HepG2 (cell line): ENCODE results near the gene GPN2. TPM values are rescaled to one million over a fixed set of nuclear protein-coding genes. Genes with fewer than 3 reads are reported as not detected.

Experiments
- EED ChIP-seq: sonication (generic); formaldehyde crosslinking; IDR thresholded peaks from 2 replicates; pipeline ENCODE4 v1.5.0; 2020; ENCODE audit warnings: mild to moderate bottlenecking, missing genetic modification reagents
- KDM2A ChIP-seq: sonication (generic); formaldehyde crosslinking; IDR thresholded peaks from 2 replicates; pipeline ENCODE4 v1.4.0; 2020; ENCODE audit warnings: low read depth, missing genetic modification reagents, borderline replicate concordance
- PHF20 ChIP-seq: sonication (generic); formaldehyde crosslinking; IDR thresholded peaks from 2 replicates; pipeline ENCODE4 v1.5.0; 2020; ENCODE audit warnings: mild to moderate bottlenecking, missing genetic modification reagents
- ZNF432 ChIP-seq: sonication (generic); formaldehyde crosslinking; IDR thresholded peaks from 2 replicates; pipeline ENCODE4 v1.5.0; 2020; ENCODE audit warnings: missing genetic modification reagents, mild to moderate bottlenecking, borderline replicate concordance
- ZNF557 ChIP-seq: sonication (generic); formaldehyde crosslinking; IDR thresholded peaks from 2 replicates; pipeline ENCODE4 v1.4.0; 2020; ENCODE audit warnings: missing genetic modification reagents
- ZSCAN31 ChIP-seq: sonication (generic); formaldehyde crosslinking; IDR thresholded peaks from 2 replicates; pipeline ENCODE4 v1.5.0; 2020; ENCODE audit warnings: low read depth, mild to moderate bottlenecking, missing genetic modification reagents
- polyA plus RNA-seq, 8 experiments: library from polyadenylated mRNA; depleted of rRNA in 3 of 8; stranded (reverse) in 7 of 8; unstranded in 1 of 8; fragments of >200 nt; fragmentation: Illumina TruSeq in 4 of 8; extraction: Trizol in 4 of 8; gene quantifications; 2 replicates each; pipeline versions ENCODE4 v1.2.1 to v1.2.3, GENCODE V29; 2011 to 2016; ENCODE audit warnings: low read depth in 4 of 8, missing spikeins in 1 of 8, mixed read lengths in 1 of 8; ENCODE audit not compliant: insufficient read depth in 1 of 8
- total RNA-seq, 5 experiments: library from RNA; depleted of rRNA; stranded (reverse); fragments of >200 nt; fragmentation: Illumina TruSeq; extraction: Trizol; gene quantifications; 2 replicates each; pipeline ENCODE4 v1.2.3, GENCODE V29; 2016; ENCODE audit warnings: low read depth in 1 of 5
- TF ChIP-seq, protein P1 (sequence below): fragments of 450-650 bp; IDR thresholded peaks from 2 replicates; pipeline ENCODE4 v1.6.1; 2017; ENCODE audit warnings: mild to moderate bottlenecking
- TF ChIP-seq, protein P2 (sequence below): sonication (generic); formaldehyde crosslinking; IDR thresholded peaks from 2 replicates; pipeline ENCODE4 v1.4.0; 2020; ENCODE audit warnings: missing genetic modification reagents
- TF ChIP-seq, protein P3 (sequence below): sonication (generic); formaldehyde crosslinking; IDR thresholded peaks from 2 replicates; pipeline ENCODE4 v1.4.0; 2020; ENCODE audit warnings: missing genetic modification reagents, mild to moderate bottlenecking, borderline replicate concordance
- TF ChIP-seq, protein P4 (sequence below): sonication (generic); formaldehyde crosslinking; IDR thresholded peaks from 2 replicates; pipeline ENCODE4 v1.4.0; 2020; ENCODE audit warnings: low read depth, missing genetic modification reagents
- TF ChIP-seq, protein P5 (sequence below): sonication (generic); formaldehyde crosslinking; IDR thresholded peaks from 2 replicates; pipeline ENCODE4 v1.4.0; 2020; ENCODE audit warnings: missing genetic modification reagents, borderline replicate concordance

GPN2 gene
- total and polyA plus RNA-seq, 2 of the 13 experiments (the other 11 are each of a cell fraction or from before 2014, with no cell fraction given), result 19.3 to 38.9 TPM

DNA sequence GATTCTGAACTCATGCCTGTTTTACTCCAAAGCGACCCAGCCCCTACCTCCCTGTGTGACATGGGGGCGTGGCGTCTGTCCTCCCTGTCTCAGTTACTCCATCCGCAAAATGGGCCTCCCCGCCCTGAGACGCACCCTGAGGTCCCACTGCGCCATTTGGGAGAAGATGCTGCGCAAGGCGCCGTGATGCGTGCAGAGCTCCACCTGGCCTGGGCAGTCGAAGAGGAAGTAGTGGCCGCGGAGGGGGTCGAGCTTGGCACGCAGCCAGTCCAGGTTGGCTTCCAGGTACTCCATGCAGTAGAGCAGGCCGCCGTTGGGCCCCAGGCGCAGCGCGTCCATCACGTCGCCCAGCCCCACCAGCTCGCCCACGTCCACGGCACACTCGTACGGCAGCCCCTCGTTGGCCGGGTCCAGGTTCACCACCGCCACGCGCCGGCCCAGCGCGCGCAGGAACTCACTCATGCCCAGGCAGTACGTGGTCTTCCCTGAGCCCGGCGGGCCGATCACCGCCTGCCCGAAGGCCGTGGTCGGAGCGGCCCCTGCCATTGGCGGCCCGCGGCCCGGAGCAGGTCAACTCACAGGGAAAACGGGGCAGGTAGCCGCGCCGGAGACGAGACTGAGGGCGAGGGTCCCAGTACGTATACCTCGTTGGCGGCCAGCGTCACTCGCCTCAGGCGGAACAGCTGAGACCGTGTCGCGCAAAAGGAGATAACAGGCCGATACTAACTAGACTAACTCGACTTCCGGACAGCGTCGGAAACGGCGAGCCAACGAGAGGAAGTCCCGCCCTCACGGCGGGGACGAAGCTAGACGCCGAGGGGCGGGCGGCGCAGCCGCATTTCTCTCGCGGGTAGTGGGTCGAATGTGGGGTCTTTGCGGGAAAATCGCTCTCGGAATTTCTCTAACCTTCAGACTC, at the start of gene GPN2 (continued):
- TF ChIP-seq, protein P1, sequence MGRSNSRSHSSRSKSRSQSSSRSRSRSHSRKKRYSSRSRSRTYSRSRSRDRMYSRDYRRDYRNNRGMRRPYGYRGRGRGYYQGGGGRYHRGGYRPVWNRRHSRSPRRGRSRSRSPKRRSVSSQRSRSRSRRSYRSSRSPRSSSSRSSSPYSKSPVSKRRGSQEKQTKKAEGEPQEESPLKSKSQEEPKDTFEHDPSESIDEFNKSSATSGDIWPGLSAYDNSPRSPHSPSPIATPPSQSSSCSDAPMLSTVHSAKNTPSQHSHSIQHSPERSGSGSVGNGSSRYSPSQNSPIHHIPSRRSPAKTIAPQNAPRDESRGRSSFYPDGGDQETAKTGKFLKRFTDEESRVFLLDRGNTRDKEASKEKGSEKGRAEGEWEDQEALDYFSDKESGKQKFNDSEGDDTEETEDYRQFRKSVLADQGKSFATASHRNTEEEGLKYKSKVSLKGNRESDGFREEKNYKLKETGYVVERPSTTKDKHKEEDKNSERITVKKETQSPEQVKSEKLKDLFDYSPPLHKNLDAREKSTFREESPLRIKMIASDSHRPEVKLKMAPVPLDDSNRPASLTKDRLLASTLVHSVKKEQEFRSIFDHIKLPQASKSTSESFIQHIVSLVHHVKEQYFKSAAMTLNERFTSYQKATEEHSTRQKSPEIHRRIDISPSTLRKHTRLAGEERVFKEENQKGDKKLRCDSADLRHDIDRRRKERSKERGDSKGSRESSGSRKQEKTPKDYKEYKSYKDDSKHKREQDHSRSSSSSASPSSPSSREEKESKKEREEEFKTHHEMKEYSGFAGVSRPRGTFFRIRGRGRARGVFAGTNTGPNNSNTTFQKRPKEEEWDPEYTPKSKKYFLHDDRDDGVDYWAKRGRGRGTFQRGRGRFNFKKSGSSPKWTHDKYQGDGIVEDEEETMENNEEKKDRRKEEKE, result no peak
- TF ChIP-seq ZNF432 (CRISPR knock-in tag), result no peak
- peak; percentile 92 for TF ChIP-seq ZSCAN31
- no peak for TF ChIP-seq ZNF557 (CRISPR knock-in tag)
- TF ChIP-seq, protein P2, sequence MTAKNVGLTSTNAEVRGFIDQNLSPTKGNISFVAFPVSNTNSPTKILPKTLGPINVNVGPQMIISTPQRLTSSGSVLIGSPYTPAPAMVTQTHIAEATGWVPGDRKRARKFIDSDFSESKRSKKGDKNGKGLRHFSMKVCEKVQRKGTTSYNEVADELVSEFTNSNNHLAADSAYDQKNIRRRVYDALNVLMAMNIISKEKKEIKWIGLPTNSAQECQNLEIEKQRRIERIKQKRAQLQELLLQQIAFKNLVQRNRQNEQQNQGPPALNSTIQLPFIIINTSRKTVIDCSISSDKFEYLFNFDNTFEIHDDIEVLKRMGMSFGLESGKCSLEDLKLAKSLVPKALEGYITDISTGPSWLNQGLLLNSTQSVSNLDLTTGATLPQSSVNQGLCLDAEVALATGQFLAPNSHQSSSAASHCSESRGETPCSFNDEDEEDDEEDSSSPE, result peak; percentile 57
- TF ChIP-seq, protein P3, sequence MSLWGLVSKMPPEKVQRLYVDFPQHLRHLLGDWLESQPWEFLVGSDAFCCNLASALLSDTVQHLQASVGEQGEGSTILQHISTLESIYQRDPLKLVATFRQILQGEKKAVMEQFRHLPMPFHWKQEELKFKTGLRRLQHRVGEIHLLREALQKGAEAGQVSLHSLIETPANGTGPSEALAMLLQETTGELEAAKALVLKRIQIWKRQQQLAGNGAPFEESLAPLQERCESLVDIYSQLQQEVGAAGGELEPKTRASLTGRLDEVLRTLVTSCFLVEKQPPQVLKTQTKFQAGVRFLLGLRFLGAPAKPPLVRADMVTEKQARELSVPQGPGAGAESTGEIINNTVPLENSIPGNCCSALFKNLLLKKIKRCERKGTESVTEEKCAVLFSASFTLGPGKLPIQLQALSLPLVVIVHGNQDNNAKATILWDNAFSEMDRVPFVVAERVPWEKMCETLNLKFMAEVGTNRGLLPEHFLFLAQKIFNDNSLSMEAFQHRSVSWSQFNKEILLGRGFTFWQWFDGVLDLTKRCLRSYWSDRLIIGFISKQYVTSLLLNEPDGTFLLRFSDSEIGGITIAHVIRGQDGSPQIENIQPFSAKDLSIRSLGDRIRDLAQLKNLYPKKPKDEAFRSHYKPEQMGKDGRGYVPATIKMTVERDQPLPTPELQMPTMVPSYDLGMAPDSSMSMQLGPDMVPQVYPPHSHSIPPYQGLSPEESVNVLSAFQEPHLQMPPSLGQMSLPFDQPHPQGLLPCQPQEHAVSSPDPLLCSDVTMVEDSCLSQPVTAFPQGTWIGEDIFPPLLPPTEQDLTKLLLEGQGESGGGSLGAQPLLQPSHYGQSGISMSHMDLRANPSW (CRISPR knock-in tag), result peak; percentile 76; the same call in 1 of the 2 replicates
- TF ChIP-seq, protein P4, sequence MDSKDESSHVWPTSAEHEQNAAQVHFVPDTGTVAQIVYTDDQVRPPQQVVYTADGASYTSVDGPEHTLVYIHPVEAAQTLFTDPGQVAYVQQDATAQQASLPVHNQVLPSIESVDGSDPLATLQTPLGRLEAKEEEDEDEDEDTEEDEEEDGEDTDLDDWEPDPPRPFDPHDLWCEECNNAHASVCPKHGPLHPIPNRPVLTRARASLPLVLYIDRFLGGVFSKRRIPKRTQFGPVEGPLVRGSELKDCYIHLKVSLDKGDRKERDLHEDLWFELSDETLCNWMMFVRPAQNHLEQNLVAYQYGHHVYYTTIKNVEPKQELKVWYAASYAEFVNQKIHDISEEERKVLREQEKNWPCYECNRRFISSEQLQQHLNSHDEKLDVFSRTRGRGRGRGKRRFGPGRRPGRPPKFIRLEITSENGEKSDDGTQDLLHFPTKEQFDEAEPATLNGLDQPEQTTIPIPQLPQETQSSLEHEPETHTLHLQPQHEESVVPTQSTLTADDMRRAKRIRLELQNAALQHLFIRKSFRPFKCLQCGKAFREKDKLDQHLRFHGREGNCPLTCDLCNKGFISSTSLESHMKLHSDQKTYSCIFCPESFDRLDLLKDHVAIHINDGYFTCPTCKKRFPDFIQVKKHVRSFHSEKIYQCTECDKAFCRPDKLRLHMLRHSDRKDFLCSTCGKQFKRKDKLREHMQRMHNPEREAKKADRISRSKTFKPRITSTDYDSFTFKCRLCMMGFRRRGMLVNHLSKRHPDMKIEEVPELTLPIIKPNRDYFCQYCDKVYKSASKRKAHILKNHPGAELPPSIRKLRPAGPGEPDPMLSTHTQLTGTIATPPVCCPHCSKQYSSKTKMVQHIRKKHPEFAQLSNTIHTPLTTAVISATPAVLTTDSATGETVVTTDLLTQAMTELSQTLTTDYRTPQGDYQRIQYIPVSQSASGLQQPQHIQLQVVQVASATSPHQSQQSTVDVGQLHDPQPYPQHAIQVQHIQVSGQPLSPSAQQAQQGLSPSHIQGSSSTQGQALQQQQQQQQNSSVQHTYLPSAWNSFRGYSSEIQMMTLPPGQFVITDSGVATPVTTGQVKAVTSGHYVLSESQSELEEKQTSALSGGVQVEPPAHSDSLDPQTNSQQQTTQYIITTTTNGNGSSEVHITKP (CRISPR knock-in tag), result no peak; the same call in 1 of the 2 replicates
- TF ChIP-seq KDM2A (CRISPR knock-in tag), result peak; percentile 100
- peak; percentile 71 for TF ChIP-seq EED (CRISPR knock-in tag)
- TF ChIP-seq, protein P5, sequence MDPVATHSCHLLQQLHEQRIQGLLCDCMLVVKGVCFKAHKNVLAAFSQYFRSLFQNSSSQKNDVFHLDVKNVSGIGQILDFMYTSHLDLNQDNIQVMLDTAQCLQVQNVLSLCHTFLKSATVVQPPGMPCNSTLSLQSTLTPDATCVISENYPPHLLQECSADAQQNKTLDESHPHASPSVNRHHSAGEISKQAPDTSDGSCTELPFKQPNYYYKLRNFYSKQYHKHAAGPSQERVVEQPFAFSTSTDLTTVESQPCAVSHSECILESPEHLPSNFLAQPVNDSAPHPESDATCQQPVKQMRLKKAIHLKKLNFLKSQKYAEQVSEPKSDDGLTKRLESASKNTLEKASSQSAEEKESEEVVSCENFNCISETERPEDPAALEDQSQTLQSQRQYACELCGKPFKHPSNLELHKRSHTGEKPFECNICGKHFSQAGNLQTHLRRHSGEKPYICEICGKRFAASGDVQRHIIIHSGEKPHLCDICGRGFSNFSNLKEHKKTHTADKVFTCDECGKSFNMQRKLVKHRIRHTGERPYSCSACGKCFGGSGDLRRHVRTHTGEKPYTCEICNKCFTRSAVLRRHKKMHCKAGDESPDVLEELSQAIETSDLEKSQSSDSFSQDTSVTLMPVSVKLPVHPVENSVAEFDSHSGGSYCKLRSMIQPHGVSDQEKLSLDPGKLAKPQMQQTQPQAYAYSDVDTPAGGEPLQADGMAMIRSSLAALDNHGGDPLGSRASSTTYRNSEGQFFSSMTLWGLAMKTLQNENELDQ (CRISPR knock-in tag), result 0 out of 2 replicates have a peak, but pooled peaks have one; percentile 41
- peak; percentile 93 for TF ChIP-seq PHF20 (CRISPR knock-in tag)
